ENCODE measurements around the gene LAD1. TPM values are rescaled to one million over a fixed set of nuclear protein-coding genes. Genes with fewer than 3 reads are reported as not detected.

LAD1 gene
- total RNA-seq, 1 donor from 2014 or later, result not detected

DNA sequence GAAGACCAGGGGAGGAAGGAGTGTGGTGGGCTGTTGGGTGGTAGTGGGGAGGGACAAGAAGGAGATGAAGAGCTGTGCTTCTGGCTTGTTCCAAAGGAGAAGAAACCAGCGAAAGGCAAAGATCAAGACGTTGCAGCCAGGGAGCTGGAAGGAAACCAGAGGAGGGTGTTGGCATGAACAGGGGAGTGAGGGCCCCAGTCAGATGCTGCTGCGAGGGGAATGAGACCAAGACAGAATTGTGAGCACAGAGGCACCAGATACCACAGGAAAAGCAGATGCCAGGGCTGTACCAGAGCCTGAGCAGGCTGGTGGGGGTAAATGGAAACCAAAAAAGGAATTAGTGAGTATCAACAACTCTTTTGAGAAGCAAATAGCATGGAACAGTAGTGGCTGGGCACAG, 6.0 kb downstream of the LAD1 start:
- no peak overlapping the region for H3K27ac Mint-ChIP-seq
- CTCF ChIA-PET, result no interaction called here
- no peak for DNase-seq

GRCh38 chr1:201391651-201392511, 7.2 kb downstream of the LAD1 start:
- Mint-ChIP-seq H3K4me1 (no peaks in the 10 kb centered on the region), H3K27ac (no peak overlapping the region), H3K4me3 (no peak overlapping the region), H3K9me3 (no peaks in the 10 kb centered on the region), H3K36me3 (ENCODE audit: low read depth) (no peaks in the 10 kb centered on the region), H3K27me3 (peaks cover 14% of the 10 kb centered on the region)
- ChIA-PET CTCF (no interaction called here), POLR2A (no interaction called here)
- no peak for DNase-seq
- intact Hi-C loops (cut with micrococcal nuclease), result no loop called here
- no peak for ATAC-seq (ENCODE audit: low read depth)
- TF ChIP-seq, protein P1, sequence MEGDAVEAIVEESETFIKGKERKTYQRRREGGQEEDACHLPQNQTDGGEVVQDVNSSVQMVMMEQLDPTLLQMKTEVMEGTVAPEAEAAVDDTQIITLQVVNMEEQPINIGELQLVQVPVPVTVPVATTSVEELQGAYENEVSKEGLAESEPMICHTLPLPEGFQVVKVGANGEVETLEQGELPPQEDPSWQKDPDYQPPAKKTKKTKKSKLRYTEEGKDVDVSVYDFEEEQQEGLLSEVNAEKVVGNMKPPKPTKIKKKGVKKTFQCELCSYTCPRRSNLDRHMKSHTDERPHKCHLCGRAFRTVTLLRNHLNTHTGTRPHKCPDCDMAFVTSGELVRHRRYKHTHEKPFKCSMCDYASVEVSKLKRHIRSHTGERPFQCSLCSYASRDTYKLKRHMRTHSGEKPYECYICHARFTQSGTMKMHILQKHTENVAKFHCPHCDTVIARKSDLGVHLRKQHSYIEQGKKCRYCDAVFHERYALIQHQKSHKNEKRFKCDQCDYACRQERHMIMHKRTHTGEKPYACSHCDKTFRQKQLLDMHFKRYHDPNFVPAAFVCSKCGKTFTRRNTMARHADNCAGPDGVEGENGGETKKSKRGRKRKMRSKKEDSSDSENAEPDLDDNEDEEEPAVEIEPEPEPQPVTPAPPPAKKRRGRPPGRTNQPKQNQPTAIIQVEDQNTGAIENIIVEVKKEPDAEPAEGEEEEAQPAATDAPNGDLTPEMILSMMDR (IDR thresholded peaks at IDR 0.05), result no peak

More for the DNA sequence above, 6.0 kb downstream of the LAD1 start:
- POLR2A ChIA-PET, result no interaction called here
- TF ChIP-seq, protein P1 (IDR thresholded peaks at IDR 0.05), result no peak
- Mint-ChIP-seq H3K4me1 (no peaks in the 10 kb centered on the region), H3K9me3 (no peaks in the 10 kb centered on the region), H3K36me3 (ENCODE audit: low read depth) (no peaks in the 10 kb centered on the region), H3K27me3 (peaks cover 20% of the 10 kb centered on the region), H3K4me3 (no peak overlapping the region)
- ATAC-seq (ENCODE audit: low read depth), result no peak
- intact Hi-C loops (cut with micrococcal nuclease), result no loop called here

DNA sequence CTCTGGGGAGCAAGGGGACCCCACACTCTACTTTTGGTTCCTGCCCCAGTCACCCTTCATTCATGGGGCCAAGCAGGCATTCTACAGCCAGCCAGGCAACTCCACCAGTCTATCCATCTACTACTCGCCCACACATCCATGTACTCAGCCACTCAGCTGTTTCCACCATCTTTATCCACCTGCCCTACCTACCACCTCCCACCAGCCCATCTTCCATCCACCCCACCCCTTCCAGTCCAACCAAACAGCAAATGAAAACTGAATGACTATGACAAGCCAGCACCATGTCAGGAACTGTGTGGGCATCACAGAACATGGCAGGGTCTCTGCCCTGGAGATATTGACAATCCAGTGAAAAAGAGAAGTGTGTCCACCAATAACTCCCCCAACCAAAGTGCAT, 7.9 kb downstream of the LAD1 start:
- no peak for ATAC-seq (ENCODE audit: low read depth)
- no peaks in the 10 kb centered on the region for H3K4me1 Mint-ChIP-seq
- H3K9me3 Mint-ChIP-seq, result no peaks in the 10 kb centered on the region
- CTCF ChIA-PET, result interaction anchor here (1.7 kb wide), 1 partner anchor 13 kb away, joined by 3 read pairs; no protein-coding TSS in a partner anchor
- H3K27me3 Mint-ChIP-seq, result peaks cover 10% of the 10 kb centered on the region
- TF ChIP-seq, protein P1 (IDR thresholded peaks at IDR 0.05), result no peak
- H3K4me3 Mint-ChIP-seq, result no peak overlapping the region
- intact Hi-C loops (cut with micrococcal nuclease), result no loop called here
- no peak overlapping the region for H3K27ac Mint-ChIP-seq
- H3K36me3 Mint-ChIP-seq (ENCODE audit: low read depth), result no peaks in the 10 kb centered on the region
- no peak for DNase-seq
- POLR2A ChIA-PET, result no interaction called here

DNA sequence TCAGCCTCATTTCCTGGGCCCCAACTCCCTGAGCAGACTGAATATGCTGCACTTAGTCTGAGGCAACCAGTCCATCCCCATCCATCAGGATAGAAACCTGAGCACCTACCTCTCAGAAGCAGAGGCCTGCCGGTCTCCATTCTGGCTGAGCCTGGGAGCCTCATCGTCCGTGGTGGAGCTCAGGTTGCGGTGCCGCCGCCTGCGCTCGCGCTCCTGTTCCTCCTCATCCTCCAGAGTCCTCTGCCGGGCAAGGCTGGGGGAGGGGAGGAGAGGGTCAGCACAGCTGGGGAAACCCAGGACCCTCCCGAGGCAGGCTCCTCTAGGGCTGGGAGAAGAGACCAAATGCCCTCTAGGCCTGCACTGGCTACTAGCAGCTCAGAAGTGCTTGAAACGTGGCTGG, 10.1 kb downstream of the LAD1 start:
- POLR2A ChIA-PET, result no interaction called here
- Mint-ChIP-seq H3K27me3 (peaks cover 16% of the 10 kb centered on the region), H3K27ac (no peak overlapping the region), H3K4me3 (no peak overlapping the region), H3K9me3 (no peaks in the 10 kb centered on the region), H3K36me3 (ENCODE audit: low read depth) (no peaks in the 10 kb centered on the region), H3K4me1 (no peaks in the 10 kb centered on the region)
- TF ChIP-seq, protein P1 (IDR thresholded peaks at IDR 0.05), result no peak
- DNase-seq (no peak), ATAC-seq (ENCODE audit: low read depth) (no peak)
- intact Hi-C loops (cut with micrococcal nuclease), result no loop called here
- CTCF ChIA-PET, result no interaction called here

GRCh38 chr1:201386208-201386607, 12.9 kb downstream of the LAD1 start:
- TF ChIP-seq, protein P1 (IDR thresholded peaks at IDR 0.05), result no peak
- no peak for DNase-seq
- Mint-ChIP-seq H3K36me3 (ENCODE audit: low read depth) (no peaks in the 10 kb centered on the region), H3K27ac (no peak overlapping the region), H3K4me1 (no peaks in the 10 kb centered on the region), H3K4me3 (no peak overlapping the region), H3K9me3 (no peaks in the 10 kb centered on the region), H3K27me3 (peaks cover 19% of the 10 kb centered on the region)
- ChIA-PET CTCF (interaction anchor here (1.8 kb wide), 1 partner anchor 19 kb away, joined by 6 read pairs; no protein-coding TSS in a partner anchor), POLR2A (no interaction called here)
- intact Hi-C loops (cut with micrococcal nuclease), result no loop called here
- ATAC-seq (ENCODE audit: low read depth), result no peak
